NCI-H2196 (cell line): ENCODE data around the gene OXCT2.
"Not testable (repeated sequence)": the region's sequence is repeated elsewhere in the genome, so short reads cannot be mapped to it uniquely, and the experiment has no call there.

Experiments
- DNase-seq: peaks from one replicate; lab custom pipeline; 2025; ENCODE audit not compliant: unreplicated experiment; lab: John Stamatoyannopoulos, UW

The OXCT2 gene

GRCh38 chr1:39787964-39788363 is 16.8 kb upstream of the OXCT2 start:
- DNase-seq: not testable (repeated sequence)

- DNase-seq: no peak
These were observed 16.3 kb upstream of the OXCT2 start for GRCh38 chr1:39787468-39787867.

- not testable (repeated sequence) for DNase-seq
These were observed 15.9 kb upstream of the OXCT2 start for GRCh38 chr1:39787108-39787375.

GRCh38 chr1:39786303-39787107 is 15.4 kb upstream of the OXCT2 start:
- DNase-seq: not testable (repeated sequence)

GRCh38 chr1:39782685-39783084 is 11.5 kb upstream of the OXCT2 start:
- not testable (repeated sequence) for DNase-seq

- no peak for DNase-seq
These were observed 11.0 kb upstream of the OXCT2 start for GRCh38 chr1:39782103-39782502.

- no peak for DNase-seq
These were observed 10.2 kb upstream of the OXCT2 start for GRCh38 chr1:39781349-39781715.

GRCh38 chr1:39779821-39780220 is 8.7 kb upstream of the OXCT2 start:
- DNase-seq: no peak

GRCh38 chr1:39779137-39779536 is 8.0 kb upstream of the OXCT2 start:
- no peak for DNase-seq

- DNase-seq: not testable (repeated sequence)
These were observed 7.4 kb upstream of the OXCT2 start for GRCh38 chr1:39778463-39779099.

- DNase-seq: not testable (repeated sequence)
These were observed 6.7 kb upstream of the OXCT2 start for GRCh38 chr1:39777896-39778295.

GRCh38 chr1:39777306-39777705 is 6.2 kb upstream of the OXCT2 start:
- DNase-seq: no peak

- DNase-seq: no peak
These were observed 5.7 kb upstream of the OXCT2 start for GRCh38 chr1:39776886-39777285.

- no peak for DNase-seq
These were observed 5.2 kb upstream of the OXCT2 start for GRCh38 chr1:39776400-39776713.

- not testable (repeated sequence) for DNase-seq
These were observed 4.7 kb upstream of the OXCT2 start for GRCh38 chr1:39775676-39776399.

- not testable (repeated sequence) for DNase-seq
These were observed 4.0 kb upstream of the OXCT2 start for GRCh38 chr1:39775141-39775540.

GRCh38 chr1:39773369-39773979 is 2.3 kb upstream of the OXCT2 start:
- not testable (repeated sequence) for DNase-seq

- DNase-seq: not testable (repeated sequence)
These were observed 787 bp downstream of the OXCT2 start for GRCh38 chr1:39770100-39771021.

- not testable (repeated sequence) for DNase-seq
These were observed 1.6 kb downstream of the OXCT2 start for GRCh38 chr1:39769502-39769901.

- DNase-seq: not testable (repeated sequence)
These were observed 4.7 kb downstream of the OXCT2 start for GRCh38 chr1:39766466-39766865.

GRCh38 chr1:39764512-39764911 is 6.6 kb downstream of the OXCT2 start:
- not testable (repeated sequence) for DNase-seq
